ENCODE results near the gene ABCC1. TPM values are rescaled to one million over a fixed set of nuclear protein-coding genes. Genes with fewer than 3 reads are reported as not detected.

The ABCC1 gene
- total and polyA plus RNA-seq, 2 of the 4 experiments (the other 2 are of a cell fraction) = 39.4 to 66.0 TPM

- Histone ChIP-seq H3K4me1 (ENCODE audit: control insufficient read depth, insufficient read depth, low read length) (no peaks in the 10 kb centered on the region), H2BK5ac (ENCODE audit: low read depth, low read length, poor library complexity, severe bottlenecking) (no peak overlapping the region), H4K20me1 (ENCODE audit: insufficient read depth, low read length) (peaks cover 13% of the 10 kb centered on the region), H2BK15ac (ENCODE audit: low read depth, low read length) (no peak overlapping the region), H2AK5ac (ENCODE audit: low read depth, low read length) (no peak overlapping the region), H2AFZ (replicated peaks; ENCODE audit: low read length, poor library complexity) (no peak overlapping the region), H2BK20ac (ENCODE audit: low read depth, low read length) (no peak overlapping the region), H3K56ac (ENCODE audit: extremely low read depth, insufficient read depth, low read length) (no peak overlapping the region), H3K4me2 (ENCODE audit: low read depth, low read length) (no peak overlapping the region), H3K27me3 (ENCODE audit: control insufficient read depth, insufficient read depth, low read length) (no peaks in the 10 kb centered on the region), H2BK120ac (ENCODE audit: low read depth, low read length) (no peak overlapping the region), H3K4me3 (ENCODE audit: insufficient read depth, low read depth, low read length) (no peak overlapping the region), H4K8ac (ENCODE audit: low read depth in 2 of 2, low read length in 2 of 2) (no peak overlapping the region), H3K4ac (ENCODE audit: low read depth, low read length) (no peak overlapping the region), H3K9ac (ENCODE audit: low read depth, low read length) (no peak overlapping the region), H3K36me3 (ENCODE audit: control insufficient read depth, insufficient read depth, low read length) (peaks cover 79% of the 10 kb centered on the region), H3K79me1 (ENCODE audit: low read depth in 1 of 2, low read length in 2 of 2) (peaks cover 40 to 58% of the 10 kb centered on the region in 2 experiments), H3K14ac (replicated peaks; ENCODE audit: low read depth, low read length) (no peak overlapping the region), H4K91ac (ENCODE audit: insufficient read depth, low read depth, low read length) (no peak overlapping the region), H3K9me1 (ENCODE audit: insufficient read depth, low read length) (peaks cover 8% of the 10 kb centered on the region; the same call in 1 of the 2 replicates), H4K5ac (ENCODE audit: low read depth, low read length) (no peak overlapping the region), H2AK9ac (replicated peaks; ENCODE audit: low read depth, low read length, poor library complexity) (no peak overlapping the region), H3K27ac (ENCODE audit: insufficient read depth, low read length) (no peak overlapping the region), H3K18ac (ENCODE audit: low read depth, low read length) (no peak overlapping the region), H3K23ac (ENCODE audit: low read depth, low read length) (no peak overlapping the region), H3K9me3 (ENCODE audit: control insufficient read depth, insufficient read depth, low read length) (peaks cover 5% of the 10 kb centered on the region; the same call in 1 of the 2 replicates)
- TF ChIP-seq MXI1 (IDR thresholded peaks at IDR 0.05; ENCODE audit: borderline replicate concordance, low read depth, low read length) (no peak), NFE2L2 (IDR thresholded peaks at IDR 0.05; ENCODE audit: low read depth, low read length) (no peak), SMC3 (IDR thresholded peaks at IDR 0.05; ENCODE audit: low read depth, low read length) (no peak), POLR2A (IDR thresholded peaks at IDR 0.05; ENCODE audit: low read depth, low read length) (no peak), MAFK (IDR thresholded peaks at IDR 0.05; ENCODE audit: low read depth, low read length) (no peak), RFX5 (IDR thresholded peaks at IDR 0.05; ENCODE audit: low read depth, low read length) (no peak), BHLHE40 (IDR thresholded peaks at IDR 0.05; ENCODE audit: low read depth, low read length) (no peak), ELK1 (IDR thresholded peaks at IDR 0.05; ENCODE audit: borderline replicate concordance, low read depth, low read length) (no peak), CTCF (conservative IDR thresholded peaks at IDR 0.05; ENCODE audit: low read depth, low read length) (no peak), FOS (IDR thresholded peaks at IDR 0.05; ENCODE audit: low read depth, low read length) (no peak), RCOR1 (IDR thresholded peaks at IDR 0.05; ENCODE audit: insufficient replicate concordance, low read length) (no peak), CHD1 (IDR thresholded peaks at IDR 0.05; ENCODE audit: low read depth, low read length) (no peak), USF2 (IDR thresholded peaks at IDR 0.05; ENCODE audit: low read depth, low read length) (no peak), MAZ (IDR thresholded peaks at IDR 0.05; ENCODE audit: borderline replicate concordance, low read depth, low read length) (no peak), CEBPB (IDR thresholded peaks at IDR 0.05; ENCODE audit: low read depth, low read length) (no peak), RAD21 (IDR thresholded peaks at IDR 0.05; ENCODE audit: low read length) (no peak)
- in situ Hi-C loops (cut with MboI; ENCODE audit: low sequenced_read_pairs) = no loop called here
- ChIA-PET CTCF (no interaction called here), POLR2A (ENCODE audit: unreplicated experiment) (no interaction called here)
- DNase-seq (no peak), ATAC-seq (ENCODE audit: low read depth) (no peak)
- dilution Hi-C loops (cut with HindIII; ENCODE audit: low sequenced_read_pairs, unreplicated experiment) = no loop called here
- 93% methylated on average over 3 of the region's 7 CpGs; no CpG with 5 or more reads in 1 of the 2 experiments for whole genome bisulfite sequencing, 2 experiments (ENCODE audit: extremely low coverage in 2 of 2, insufficient read length in 1 of 2)
- BruUV-seq (replicated peaks) = no TSS peak
- intact Hi-C loops (cut with micrococcal nuclease) = no loop called here
These were observed 168.9 kb downstream of the ABCC1 start for GRCh38 chr16:16118337-16118736.

Measured in IMR-90 (cell line).